H1 (cell line): ENCODE data around the gene SPDYE2. TPM values are rescaled to one million over a fixed set of nuclear protein-coding genes. Genes with fewer than 3 reads are reported as not detected.
"Not testable (repeated sequence)": the region's sequence is repeated elsewhere in the genome, so short reads cannot be mapped to it uniquely, and the experiment has no call there.

ENCODE experiments used
- CTCF ChIA-PET: fragments of 300-600 bp; sonication (Branson Sonifier 250); formaldehyde crosslinking; loops from one replicate; lab custom pipeline; 2021; ENCODE audit not compliant: partially characterized antibody; lab: Charles Lee
- POLR2A ChIA-PET: fragments of 300-600 bp; sonication (Branson Sonifier 250); formaldehyde crosslinking; loops from one replicate; lab custom pipeline; 2021; ENCODE audit warnings: inconsistent platforms; ENCODE audit not compliant: partially characterized antibody; lab: Charles Lee
- DNase-seq, 2 experiments: peaks; one replicate each; pipeline versions ENCODE4 v3.0.0 to v3.0.0-alpha.2; 2010 to 2022; ENCODE audit warnings: low spot score in 2 of 2, low read depth in 1 of 2, mixed read lengths in 1 of 2
- FAIRE-seq: peaks from 2 replicates; lab custom pipeline; 2011; peaks lifted over from hg19 to GRCh38; lab: Jason Lieb, UNC
- H2AFZ ChIP-seq: 2 replicates; pipeline ENCODE4 v1.8.1; 2012; ENCODE audit warnings: low read length, inconsistent platforms
- H2AK5ac ChIP-seq: 2 replicates; pipeline ENCODE4 v1.6.1; 2013; ENCODE audit warnings: low read depth, low read length
- H2BK120ac ChIP-seq: replicated peaks from 2 replicates; pipeline ENCODE3; 2013; ENCODE audit warnings: low read depth, low read length, inconsistent platforms
- H2BK12ac ChIP-seq: 2 replicates; pipeline ENCODE4 v1.6.1; 2013; ENCODE audit warnings: low read depth, low read length
- H2BK15ac ChIP-seq: 2 replicates; pipeline ENCODE4 v1.6.1; 2013; ENCODE audit warnings: low read length
- H2BK20ac ChIP-seq: 2 replicates; pipeline ENCODE4 v1.6.1; 2013; ENCODE audit warnings: low read length
- H2BK5ac ChIP-seq: 2 replicates; pipeline ENCODE4 v1.6.1; 2013; ENCODE audit warnings: low read depth, low read length
- H3K14ac ChIP-seq: 2 replicates; pipeline ENCODE4 v1.6.1; 2013; ENCODE audit warnings: inconsistent platforms; ENCODE audit not compliant: insufficient read length
- H3K18ac ChIP-seq: 2 replicates; pipeline ENCODE4 v1.6.1; 2013; ENCODE audit warnings: low read length; ENCODE audit errors: extremely low read depth
- H3K23ac ChIP-seq: 2 replicates; pipeline ENCODE4 v1.6.1; 2013; ENCODE audit warnings: inconsistent platforms; ENCODE audit not compliant: insufficient read length
- H3K23me2 ChIP-seq: 2 replicates; pipeline ENCODE4 v1.6.1; 2013; ENCODE audit warnings: low read depth, low read length
- H3K27ac ChIP-seq: 2 replicates; pipeline ENCODE4 v1.6.1; 2011; ENCODE audit warnings: low read depth, low read length, inconsistent platforms
- H3K27me3 ChIP-seq, 4 experiments: replicated peaks in 1 of 4; 1 replicate in 1 of 4; 2 replicates in 3 of 4; pipeline versions ENCODE4 v1.6.1 to v1.8.1; 2011 to 2013; ENCODE audit warnings: low read length in 3 of 4, mild to moderate bottlenecking in 3 of 4, inconsistent platforms in 2 of 4, mixed read lengths in 2 of 4, moderate library complexity in 1 of 4; ENCODE audit not compliant: control insufficient read depth in 3 of 4, insufficient read depth in 3 of 4; ENCODE audit errors: extremely low read depth in 1 of 4
- H3K36me3 ChIP-seq, 4 experiments: 2 replicates each; pipeline versions ENCODE4 v1.6.1 to v1.8.1; 2011 to 2013; ENCODE audit warnings: mild to moderate bottlenecking in 4 of 4, low read length in 3 of 4, moderate library complexity in 2 of 4, control low read depth in 1 of 4, inconsistent platforms in 1 of 4; ENCODE audit not compliant: insufficient read depth in 4 of 4, control insufficient read depth in 2 of 4
- H3K4ac ChIP-seq: replicated peaks from 2 replicates; pipeline ENCODE3; 2013; ENCODE audit warnings: low read length, low read depth, mixed read lengths, inconsistent platforms; ENCODE audit not compliant: insufficient read length
- H3K4me1 ChIP-seq, 4 experiments: replicated peaks in 1 of 4; 1 replicate in 1 of 4; 2 replicates in 3 of 4; pipeline versions ENCODE4 v1.6.1 to v1.8.1; 2011 to 2013; ENCODE audit warnings: low read length in 3 of 4, inconsistent platforms in 2 of 4, mixed read lengths in 1 of 4; ENCODE audit not compliant: insufficient read depth in 4 of 4, control insufficient read depth in 3 of 4
- H3K4me2 ChIP-seq, 2 experiments: 2 replicates each; pipeline versions ENCODE4 v1.6.1 to v1.8.1; 2011 to 2013; ENCODE audit warnings: low read depth in 2 of 2, low read length in 2 of 2, control low read depth in 1 of 2, inconsistent platforms in 1 of 2, mild to moderate bottlenecking in 1 of 2; ENCODE audit not compliant: insufficient read depth in 1 of 2
- H3K4me3 ChIP-seq, 4 experiments: fragments of 200-600, 300-600 bp in 1 of 4; sonication (generic), shearing (Covaris generic), sonication (Bioruptor Twin) in 1 of 4; 2 replicates each; pipeline versions ENCODE4 v1.5.1 to v1.8.1; 2011 to 2016; ENCODE audit warnings: low read length in 4 of 4, low read depth in 3 of 4, control low read depth in 2 of 4, inconsistent platforms in 2 of 4, mild to moderate bottlenecking in 2 of 4, mixed read lengths in 1 of 4, moderate library complexity in 1 of 4; ENCODE audit not compliant: insufficient read depth in 2 of 4; ENCODE audit errors: extremely low read depth in 1 of 4
- H3K56ac ChIP-seq: replicated peaks from 2 replicates; pipeline ENCODE3; 2013; ENCODE audit warnings: low read depth, mild to moderate bottlenecking, mixed read lengths, low read length, inconsistent platforms; ENCODE audit not compliant: insufficient read length
- H3K79me1 ChIP-seq: 2 replicates; pipeline ENCODE4 v1.6.1; 2013; ENCODE audit warnings: low read depth, low read length, control low read depth
- H3K79me2 ChIP-seq, 2 experiments: 2 replicates each; pipeline versions ENCODE4 v1.6.1 to v1.8.1; 2012 to 2013; ENCODE audit warnings: low read length in 2 of 2, mild to moderate bottlenecking in 2 of 2, inconsistent platforms in 1 of 2; ENCODE audit not compliant: insufficient read depth in 2 of 2, control insufficient read depth in 1 of 2
- H3K9ac ChIP-seq, 4 experiments: replicated peaks in 1 of 4; 1 replicate in 1 of 4; 2 replicates in 3 of 4; pipeline versions ENCODE4 v1.6.1 to v1.8.1; 2011 to 2013; ENCODE audit warnings: low read depth in 3 of 4, low read length in 3 of 4, control low read depth in 2 of 4, mild to moderate bottlenecking in 2 of 4, moderate library complexity in 2 of 4, inconsistent platforms in 1 of 4; ENCODE audit errors: extremely low read depth in 1 of 4
- H3K9me3 ChIP-seq, 2 experiments: 2 replicates each; pipeline versions ENCODE4 v1.6.1 to v1.8.1; 2012 to 2013; ENCODE audit warnings: mild to moderate bottlenecking in 2 of 2, moderate library complexity in 2 of 2, control low read depth in 1 of 2, inconsistent platforms in 1 of 2, low read depth in 1 of 2, low read length in 1 of 2, mixed read lengths in 1 of 2; ENCODE audit not compliant: insufficient read depth in 2 of 2
- H4K20me1 ChIP-seq, 2 experiments: replicated peaks in 1 of 2; 2 replicates each; pipeline versions ENCODE3 to v1.8.1; 2011 to 2013; ENCODE audit warnings: inconsistent platforms in 2 of 2, low read length in 2 of 2, mild to moderate bottlenecking in 1 of 2; ENCODE audit not compliant: insufficient read depth in 2 of 2, control insufficient read depth in 1 of 2
- H4K5ac ChIP-seq: 2 replicates; pipeline ENCODE4 v1.6.1; 2013; ENCODE audit warnings: low read length, low read depth, mixed read lengths, inconsistent platforms; ENCODE audit not compliant: insufficient read length
- H4K8ac ChIP-seq: 2 replicates; pipeline ENCODE4 v1.8.0; 2013; ENCODE audit warnings: mild to moderate bottlenecking, moderate library complexity, low read length, inconsistent platforms; ENCODE audit not compliant: insufficient read depth; ENCODE audit errors: extremely low read depth
- H4K91ac ChIP-seq: replicated peaks from 2 replicates; pipeline ENCODE3; 2013; ENCODE audit warnings: low read length, mixed read lengths, inconsistent platforms; ENCODE audit not compliant: insufficient read length
- WGBS, 2 experiments: shearing (Covaris generic) in 1 of 2; methylation state at CpG; one replicate each; pipeline versions ENCODE4 v1.1.6 to v1.1.7; 2013 to 2015; ENCODE audit warnings: low lambda C conversion rate in 2 of 2, mixed read lengths in 2 of 2, inconsistent platforms in 1 of 2, low coverage in 1 of 2, missing lambda C conversion rate in 1 of 2; ENCODE audit not compliant: insufficient replicate concordance in 2 of 2, insufficient coverage in 1 of 2, insufficient read length in 1 of 2; ENCODE audit errors: extremely low coverage in 1 of 2, missing lambda C conversion rate in 1 of 2; 5-methylcytosine and 5-hydroxymethylcytosine counted together
- polyA plus RNA-seq, 7 experiments: library from polyadenylated mRNA; depleted of rRNA in 3 of 7; stranded (reverse) in 5 of 7; unstranded in 2 of 7; fragments of >200 nt in 5 of 7; fragments of 200-250 nt in 2 of 7; gene quantifications; 1 replicate in 5 of 7; 2 replicates in 1 of 7; 4 replicates in 1 of 7; pipeline versions ENCODE4 v1.2.1 to v1.2.3, GENCODE V29; 2011 to 2013; ENCODE audit warnings: missing spikeins in 2 of 7, mixed read lengths in 2 of 7
- total RNA-seq: library from RNA; stranded (reverse); fragmentation: NEBNext Ultra II Directional; extraction: Animal tissue kit (Norgen Biotek cat#: 25700); gene quantifications from 2 replicates; pipeline ENCODE4 v1.2.1, GENCODE V29; 2021

The SPDYE2 gene
- total and polyA plus RNA-seq, 2 of the 8 experiments (the other 6 are each of a cell fraction or from before 2014, with no cell fraction given): not detected

DNA sequence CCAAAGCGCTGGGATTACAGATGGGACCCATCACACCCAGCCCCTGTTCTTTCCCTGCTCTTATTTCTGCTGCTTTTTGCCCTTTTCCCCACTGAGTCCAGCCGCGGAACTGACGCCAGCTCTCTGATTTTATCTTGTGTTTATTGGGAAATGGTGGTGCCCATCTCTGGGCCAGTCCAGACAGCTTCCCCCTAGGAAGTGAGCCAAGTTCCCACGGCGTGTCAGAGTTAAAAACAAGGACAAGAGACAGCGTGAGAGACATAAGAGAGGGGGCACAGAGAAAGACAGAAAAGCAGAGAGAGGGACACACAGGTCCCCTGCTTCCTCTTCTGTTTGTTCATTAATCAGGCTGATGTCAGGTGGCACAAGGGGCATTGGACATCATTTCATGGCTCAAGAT lies 19.4 kb upstream of the SPDYE2 start:
- H3K4me3 ChIP-seq, H2AFZ ChIP-seq, H4K8ac ChIP-seq, DNase-seq, H3K4ac ChIP-seq, H2BK15ac ChIP-seq, POLR2A ChIA-PET, CTCF ChIA-PET, H3K27ac ChIP-seq, H2BK5ac ChIP-seq, H2BK20ac ChIP-seq, H3K36me3 ChIP-seq, H3K79me1 ChIP-seq, H2AK5ac ChIP-seq, H3K9me3 ChIP-seq, H3K23me2 ChIP-seq, H3K23ac ChIP-seq, H3K56ac ChIP-seq, H2BK120ac ChIP-seq, H2BK12ac ChIP-seq, H3K18ac ChIP-seq, H4K91ac ChIP-seq, H3K4me2 ChIP-seq, H3K79me2 ChIP-seq, H4K20me1 ChIP-seq, H3K14ac ChIP-seq, FAIRE-seq, H4K5ac ChIP-seq, H3K4me1 ChIP-seq, H3K27me3 ChIP-seq, H3K9ac ChIP-seq: not testable (repeated sequence)
- WGBS, 2 experiments: no CpG with 5 or more reads among the region's 7 CpGs

DNA sequence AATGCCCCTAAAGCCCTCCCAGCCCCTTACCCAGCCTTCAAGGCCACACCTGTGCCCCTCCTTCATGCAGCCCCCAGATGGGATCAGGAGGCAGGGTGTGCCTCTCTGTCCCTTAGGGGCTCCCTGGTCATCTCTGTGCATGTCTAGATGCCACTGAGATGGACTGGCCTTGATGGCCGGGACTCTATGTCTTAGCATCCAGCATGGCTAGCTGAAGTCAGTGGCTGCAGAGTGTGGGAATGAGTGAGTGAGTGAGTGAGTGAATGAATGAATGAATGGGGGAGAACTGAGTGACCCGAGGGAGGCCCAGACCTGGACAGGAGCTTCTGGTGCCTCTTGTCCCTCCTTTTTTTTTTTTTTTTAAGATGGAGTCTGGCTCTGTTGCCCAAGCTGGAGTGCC lies 18.9 kb upstream of the SPDYE2 start:
- H3K79me1 ChIP-seq, H3K4me3 ChIP-seq, H3K4ac ChIP-seq, H4K5ac ChIP-seq, H3K4me2 ChIP-seq, H2BK15ac ChIP-seq, H3K36me3 ChIP-seq, H3K79me2 ChIP-seq, H3K27me3 ChIP-seq, H3K23me2 ChIP-seq, H3K14ac ChIP-seq, H2BK5ac ChIP-seq, H4K20me1 ChIP-seq, H4K91ac ChIP-seq, H3K27ac ChIP-seq, H3K9me3 ChIP-seq, CTCF ChIA-PET, H2AK5ac ChIP-seq, H2BK12ac ChIP-seq, FAIRE-seq, H3K56ac ChIP-seq, H4K8ac ChIP-seq, H3K4me1 ChIP-seq, H3K23ac ChIP-seq, H3K9ac ChIP-seq, H2BK20ac ChIP-seq, H2AFZ ChIP-seq, H3K18ac ChIP-seq, POLR2A ChIA-PET, H2BK120ac ChIP-seq: not testable (repeated sequence)
- peak in 1 of 2 experiments; percentile 45 for DNase-seq
- WGBS, 2 experiments: 91% methylated on average over 2 of the region's 2 CpGs; no CpG with 5 or more reads in 1 of the 2 experiments
